GM10248 (cell line): Measurements from ENCODE around the gene PHRF1.

ENCODE experiments used
- CTCF ChIA-PET: fragments of 300-600 bp; sonication (Branson Sonifier 250); formaldehyde crosslinking; extraction: SDS; loops from one replicate; lab custom pipeline; 2021; ENCODE audit warnings: antibody characterized with exemption; lab: Yijun Ruan, JAX
- POLR2A ChIA-PET: fragments of 350-650 bp; sonication (Branson Sonifier 250); formaldehyde crosslinking; extraction: SDS; loops from one replicate; lab custom pipeline; 2020; ENCODE audit warnings: antibody characterized with exemption; lab: Yijun Ruan, JAX
- DNase-seq: peaks from one replicate; pipeline ENCODE4 v3.0.0; 2012; ENCODE audit errors: extremely low spot score
- CTCF ChIP-seq: IDR thresholded peaks from 2 replicates; pipeline ENCODE4 v1.5.1; 2012; ENCODE audit warnings: mild to moderate bottlenecking, low read depth; ENCODE audit errors: extremely low read depth, missing control alignments, control extremely low read depth

Gene PHRF1

GRCh38 chr11:616320-617198, 40.3 kb downstream of the PHRF1 start:
- ChIA-PET POLR2A (interaction anchor here (0.6 to 1.1 kb wide), 2 partner anchors 10 to 1535 kb away, joined by 3 to 5 read pairs; partner anchors contain the start of gene SCT), CTCF (no interaction called here)

DNA sequence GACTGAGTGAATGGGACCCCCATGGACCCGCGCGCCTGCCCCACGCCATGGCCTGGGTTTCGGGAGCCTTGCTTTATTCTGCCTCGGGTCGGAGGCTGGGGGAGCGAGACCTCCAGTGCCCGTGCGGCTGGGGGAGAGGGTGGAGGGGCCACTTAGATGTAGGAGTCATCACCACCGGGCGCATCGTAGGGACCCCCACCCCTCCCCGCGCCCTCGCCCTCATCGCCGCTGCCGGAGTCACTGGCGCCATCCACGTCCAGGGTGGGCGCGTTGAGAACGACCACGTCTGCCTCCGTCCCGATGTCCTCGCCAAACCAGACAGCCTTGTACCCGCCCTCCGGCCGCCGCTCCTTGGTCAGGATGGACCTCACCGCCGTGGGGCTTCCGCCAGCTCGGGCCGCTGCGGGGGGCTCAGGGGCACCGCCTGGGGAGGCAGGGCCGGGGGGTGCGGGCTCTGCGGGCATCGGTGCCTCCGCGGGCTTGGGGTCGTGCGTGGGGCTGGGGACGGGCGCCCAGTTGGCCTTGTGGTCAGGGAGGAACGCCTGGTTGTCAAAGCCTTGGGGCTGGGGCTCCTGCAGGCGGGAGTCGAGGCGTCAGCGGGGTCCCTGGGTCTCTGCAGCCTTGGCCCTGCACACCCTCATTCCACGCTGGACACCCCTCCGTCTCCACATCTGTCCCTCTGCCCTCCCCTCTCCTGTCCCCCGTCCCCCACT, 41.1 kb downstream of the PHRF1 start:
- DNase-seq = no peak
- TF ChIP-seq CTCF = no peak
- POLR2A ChIA-PET = no interaction called here
- CTCF ChIA-PET = no interaction called here

More at GRCh38 chr11:616320-617198, 40.3 kb downstream of the PHRF1 start:
- DNase-seq = no peak
- TF ChIP-seq CTCF = no peak

GRCh38 chr11:617912-618682, 41.8 kb downstream of the PHRF1 start:
- no peak for DNase-seq
- ChIA-PET CTCF (no interaction called here), POLR2A (no interaction called here)
- no peak for TF ChIP-seq CTCF

GRCh38 chr11:618856-619627, 42.8 kb downstream of the PHRF1 start:
- CTCF ChIA-PET = no interaction called here
- no peak for TF ChIP-seq CTCF
- POLR2A ChIA-PET = no interaction called here
- DNase-seq = no peak

- CTCF ChIA-PET = no interaction called here
- no peak for TF ChIP-seq CTCF
- POLR2A ChIA-PET = no interaction called here
- no peak for DNase-seq
These were observed 43.4 kb downstream of the PHRF1 start for GRCh38 chr11:619628-620050.
